Measurements from ENCODE around the gene CELF2. TPM values are rescaled to one million over a fixed set of nuclear protein-coding genes. Genes with fewer than 3 reads are reported as not detected.

Gene CELF2
- total RNA-seq, 2 donors from 2014 or later = 30.2 to 34.4 TPM

- intact Hi-C loops (cut with DNase I) = no loop called here
- no peak overlapping the region for H3K27ac ChIP-seq
Measured at GRCh38 chr10:11003679-11004078, 14.0 kb upstream of the CELF2 start.

GRCh38 chr10:11004144-11005077, 13.3 kb upstream of the CELF2 start:
- H3K36me3 ChIP-seq = no peaks in the 10 kb centered on the region
- no peak for DNase-seq
- H3K27ac ChIP-seq = no peak overlapping the region
- H3K4me1 ChIP-seq = no peaks in the 10 kb centered on the region
- no peak overlapping the region for H3K4me3 ChIP-seq
- no peak overlapping the region for H3K9ac ChIP-seq (ENCODE audit: low read depth in 2 of 2, low read length in 2 of 2)
- TF ChIP-seq CTCF (IDR thresholded peaks at IDR 0.05) = no peak
- intact Hi-C loops (cut with DNase I) = no loop called here
- no peaks in the 10 kb centered on the region for H3K27me3 ChIP-seq
- H3K9me3 ChIP-seq = no peaks in the 10 kb centered on the region

More at GRCh38 chr10:11003679-11004078, 14.0 kb upstream of the CELF2 start:
- no peaks in the 10 kb centered on the region for H3K36me3 ChIP-seq
- no peak for TF ChIP-seq CTCF (IDR thresholded peaks at IDR 0.05)
- no peaks in the 10 kb centered on the region for H3K27me3 ChIP-seq
- no peak overlapping the region for H3K9ac ChIP-seq (ENCODE audit: low read depth in 2 of 2, low read length in 2 of 2)
- no peak overlapping the region for H3K4me3 ChIP-seq
- no peak for DNase-seq
- no peaks in the 10 kb centered on the region for H3K4me1 ChIP-seq
- H3K9me3 ChIP-seq = no peaks in the 10 kb centered on the region

GRCh38 chr10:11005725-11006427, 11.8 kb upstream of the CELF2 start:
- H3K4me1 ChIP-seq = no peaks in the 10 kb centered on the region
- TF ChIP-seq CTCF (IDR thresholded peaks at IDR 0.05) = no peak
- intact Hi-C loops (cut with DNase I) = no loop called here
- no peak overlapping the region for H3K9ac ChIP-seq (ENCODE audit: low read depth in 2 of 2, low read length in 2 of 2)
- no peaks in the 10 kb centered on the region for H3K36me3 ChIP-seq
- no peak for DNase-seq
- H3K9me3 ChIP-seq = no peaks in the 10 kb centered on the region
- no peak overlapping the region for H3K27ac ChIP-seq
- no peak overlapping the region for H3K4me3 ChIP-seq
- H3K27me3 ChIP-seq = no peaks in the 10 kb centered on the region

- intact Hi-C loops (cut with DNase I) = no loop called here
- Histone ChIP-seq H3K4me3 (no peak overlapping the region), H3K4me1 (no peaks in the 10 kb centered on the region), H3K27ac (no peak overlapping the region), H3K27me3 (no peaks in the 10 kb centered on the region), H3K36me3 (no peaks in the 10 kb centered on the region), H3K9ac (ENCODE audit: low read depth in 2 of 2, low read length in 2 of 2) (no peak overlapping the region), H3K9me3 (no peaks in the 10 kb centered on the region)
- no peak for DNase-seq
- no peak for TF ChIP-seq CTCF (IDR thresholded peaks at IDR 0.05)
Measured at GRCh38 chr10:11006428-11006825, 11.2 kb upstream of the CELF2 start.

GRCh38 chr10:11007476-11008020, 10.1 kb upstream of the CELF2 start:
- Histone ChIP-seq H3K27ac (no peak overlapping the region), H3K27me3 (no peaks in the 10 kb centered on the region), H3K4me1 (no peaks in the 10 kb centered on the region), H3K9me3 (no peaks in the 10 kb centered on the region), H3K4me3 (no peak overlapping the region), H3K36me3 (no peaks in the 10 kb centered on the region), H3K9ac (ENCODE audit: low read depth in 2 of 2, low read length in 2 of 2) (no peak overlapping the region)
- DNase-seq = no peak
- intact Hi-C loops (cut with DNase I) = no loop called here
- no peak for TF ChIP-seq CTCF (IDR thresholded peaks at IDR 0.05)

Data from colonic mucosa (tissue), 4 donors.